AML-193 (cell line): ENCODE measurements around the gene PCBP2.
"Not testable (repeated sequence)": the region's sequence is repeated elsewhere in the genome, so short reads cannot be mapped to it uniquely, and the experiment has no call there.

Experiments
- DNase-seq, 2 experiments: peaks; one replicate each; lab custom pipeline; 2025; lab: John Stamatoyannopoulos, UW

PCBP2 gene

GRCh38 chr12:53441040-53441833 lies 10.7 kb upstream of the PCBP2 start, which contains the start of gene PRR13:
Gene PRR13 (plus strand): TSS chr12:53441734. CDS start chr12:53442715, 981 bp downstream.
- peak; percentile 99 for DNase-seq

- no peak for DNase-seq
These were observed 7.9 kb upstream of the PCBP2 start for GRCh38 chr12:53443955-53444354.

GRCh38 chr12:53444593-53445325 lies 7.1 kb upstream of the PCBP2 start:
- DNase-seq = not testable (repeated sequence)

- DNase-seq = no peak
These were observed 966 bp upstream of the PCBP2 start for GRCh38 chr12:53450936-53451335.

GRCh38 chr12:53452159-53453077 lies 516 bp downstream of the PCBP2 start:
- DNase-seq = peak; percentile 40 to 57

GRCh38 chr12:53453953-53454640 lies 2.2 kb downstream of the PCBP2 start:
- DNase-seq = no peak

- DNase-seq = no peak
These were observed 2.8 kb downstream of the PCBP2 start for GRCh38 chr12:53454707-53455106.

GRCh38 chr12:53456654-53457366 lies 4.9 kb downstream of the PCBP2 start:
- DNase-seq = no peak

GRCh38 chr12:53459097-53459496 lies 7.2 kb downstream of the PCBP2 start:
- no peak for DNase-seq

GRCh38 chr12:53461059-53461458 lies 9.2 kb downstream of the PCBP2 start:
- no peak for DNase-seq

- no peak for DNase-seq
These were observed 9.7 kb downstream of the PCBP2 start for GRCh38 chr12:53461591-53461990.

- no peak for DNase-seq
These were observed 11.0 kb downstream of the PCBP2 start for GRCh38 chr12:53462935-53463334.

- DNase-seq = no peak
These were observed 12.1 kb downstream of the PCBP2 start for GRCh38 chr12:53463802-53464560.

- no peak for DNase-seq
These were observed 12.9 kb downstream of the PCBP2 start for GRCh38 chr12:53464685-53465418.

GRCh38 chr12:53465679-53466078 lies 13.8 kb downstream of the PCBP2 start:
- no peak for DNase-seq

- no peak for DNase-seq
These were observed 14.7 kb downstream of the PCBP2 start for GRCh38 chr12:53466640-53467039.

GRCh38 chr12:53467082-53467481 lies 15.2 kb downstream of the PCBP2 start:
- no peak for DNase-seq

GRCh38 chr12:53467880-53468279 lies 16.0 kb downstream of the PCBP2 start:
- DNase-seq = no peak

GRCh38 chr12:53468282-53468681 lies 16.4 kb downstream of the PCBP2 start:
- DNase-seq = no peak
